ENCODE data around the gene ARL4C. TPM values are rescaled to one million over a fixed set of nuclear protein-coding genes. Genes with fewer than 3 reads are reported as not detected.

ARL4C gene
- total RNA-seq, result 2.7 TPM
- long read RNA-seq, full-length matches to known transcripts, result 7 of 7 reads
- long read RNA-seq, partial matches to known transcripts, result 0 of 7 reads
- long read RNA-seq, other reads (novel, unspliced or antisense), result 0 of 7 reads

- Histone ChIP-seq H3K4me3 (peak within 1 kb of the TSS; percentile 73), H3K36me3 (no peaks in the 10 kb centered on the region), H3K9me3 (replicated peaks) (no peaks in the 10 kb centered on the region), H3K4me1 (peaks cover 35% of the 10 kb centered on the region), H3K27ac (replicated peaks) (peak within 1 kb of the TSS; percentile 79), H3K27me3 (ENCODE audit: low read depth) (peaks cover 7% of the 10 kb centered on the region)
- intact Hi-C loops (cut with micrococcal nuclease), result no loop called here
- DNase-seq, result peak; percentile 64
- no peak for TF ChIP-seq CTCF (IDR thresholded peaks at IDR 0.05; ENCODE audit: borderline replicate concordance)
These were observed at the start of gene ARL4C for GRCh38 chr2:234496835-234497593. Gene ARL4C (minus strand): TSS chr2:234497081. CDS start chr2:234496586, 495 bp downstream.

- H3K27me3 ChIP-seq (ENCODE audit: low read depth), result peaks cover 58% of the 10 kb centered on the region
- H3K27ac ChIP-seq (replicated peaks), result no peak overlapping the region
- DNase-seq, result peak; percentile 33
- no peak overlapping the region for H3K4me3 ChIP-seq
- no peaks in the 10 kb centered on the region for H3K36me3 ChIP-seq
- H3K4me1 ChIP-seq, result peaks cover 5% of the 10 kb centered on the region
- intact Hi-C loops (cut with micrococcal nuclease), result no loop called here
- TF ChIP-seq CTCF (IDR thresholded peaks at IDR 0.05; ENCODE audit: borderline replicate concordance), result peak; percentile 86
- H3K9me3 ChIP-seq (replicated peaks), result no peaks in the 10 kb centered on the region
These were observed 48.1 kb upstream of the ARL4C start for GRCh38 chr2:234544659-234545611.

GRCh38 chr2:234542742-234543141 is 45.9 kb upstream of the ARL4C start:
- intact Hi-C loops (cut with micrococcal nuclease), result no loop called here
- no peak overlapping the region for H3K27ac ChIP-seq (replicated peaks)
- H3K36me3 ChIP-seq, result no peaks in the 10 kb centered on the region
- H3K27me3 ChIP-seq (ENCODE audit: low read depth), result peaks cover 51% of the 10 kb centered on the region
- no peak for TF ChIP-seq CTCF (IDR thresholded peaks at IDR 0.05; ENCODE audit: borderline replicate concordance)
- no peak overlapping the region for H3K4me3 ChIP-seq
- H3K4me1 ChIP-seq, result peaks cover 5% of the 10 kb centered on the region
- DNase-seq, result no peak
- peaks cover 18% of the 10 kb centered on the region for H3K9me3 ChIP-seq (replicated peaks)

DNA sequence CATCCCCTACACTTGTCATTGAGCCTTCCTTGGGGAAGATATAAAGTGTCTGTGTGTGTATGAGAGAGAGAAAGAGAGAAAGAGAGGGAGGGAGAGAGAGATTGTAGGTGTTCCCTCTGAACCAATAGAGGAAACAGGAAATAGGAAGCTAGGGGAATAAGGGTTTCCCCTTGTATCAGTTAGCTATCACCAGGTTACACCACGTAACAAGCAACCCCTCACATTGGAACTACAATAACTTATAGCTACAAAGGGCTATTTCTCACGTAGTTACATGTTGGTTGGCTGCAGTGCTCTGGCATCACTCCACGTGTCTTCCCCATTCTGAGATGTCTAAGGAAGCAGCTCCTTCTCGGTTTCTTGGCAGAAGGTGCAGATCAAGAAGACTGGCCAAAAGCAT is 41.0 kb upstream of the ARL4C start:
- Histone ChIP-seq H3K4me3 (no peak overlapping the region), H3K9me3 (replicated peaks) (peaks cover 24% of the 10 kb centered on the region), H3K4me1 (no peaks in the 10 kb centered on the region), H3K36me3 (no peaks in the 10 kb centered on the region), H3K27me3 (ENCODE audit: low read depth) (peaks cover 56% of the 10 kb centered on the region), H3K27ac (replicated peaks) (no peak overlapping the region)
- no peak for TF ChIP-seq CTCF (IDR thresholded peaks at IDR 0.05; ENCODE audit: borderline replicate concordance)
- intact Hi-C loops (cut with micrococcal nuclease), result no loop called here
- no peak for DNase-seq

DNA sequence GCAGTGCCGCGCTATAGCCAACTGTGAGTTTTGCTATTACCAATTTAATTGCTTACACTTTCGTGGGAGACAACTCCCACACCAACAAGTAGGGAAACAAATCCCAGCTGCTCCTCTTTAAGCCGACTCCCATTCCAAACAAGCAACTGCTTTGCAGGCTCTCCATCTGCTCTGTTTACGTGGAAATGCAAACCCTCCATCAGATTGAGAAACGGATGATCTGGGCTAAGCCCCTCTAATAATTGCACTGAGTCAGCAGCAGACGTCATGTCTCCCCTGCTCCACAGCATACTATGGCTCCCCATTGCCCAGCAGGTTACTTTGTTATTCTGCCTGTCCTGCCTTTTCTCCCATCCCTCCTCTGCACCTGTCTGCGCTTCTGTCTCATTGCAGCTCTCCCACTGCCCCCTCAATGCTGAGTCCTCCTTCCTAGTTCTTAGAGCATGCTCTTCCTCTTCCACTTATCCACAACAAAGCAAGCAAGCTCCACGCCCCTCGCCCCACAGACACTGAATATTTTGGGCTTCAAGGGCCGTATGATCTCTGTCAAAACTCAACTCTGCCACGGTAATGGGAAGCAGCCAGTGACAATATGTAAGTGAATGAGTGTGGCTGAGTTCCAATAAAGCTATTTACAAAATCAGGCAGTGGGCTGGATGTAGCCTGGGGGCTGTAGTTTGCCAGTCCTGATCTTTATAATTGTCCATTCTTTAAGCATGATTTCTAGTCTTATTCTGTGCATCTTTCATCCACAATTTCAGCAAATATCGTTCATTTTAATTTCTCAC is 39.5 kb upstream of the ARL4C start:
- no peaks in the 10 kb centered on the region for H3K4me1 ChIP-seq
- TF ChIP-seq CTCF (IDR thresholded peaks at IDR 0.05; ENCODE audit: borderline replicate concordance), result no peak
- H3K36me3 ChIP-seq, result no peaks in the 10 kb centered on the region
- H3K4me3 ChIP-seq, result no peak overlapping the region
- no peak overlapping the region for H3K27ac ChIP-seq (replicated peaks)
- peaks cover 61% of the 10 kb centered on the region for H3K27me3 ChIP-seq (ENCODE audit: low read depth)
- H3K9me3 ChIP-seq (replicated peaks), result peaks cover 29% of the 10 kb centered on the region
- DNase-seq, result no peak
- intact Hi-C loops (cut with micrococcal nuclease), result no loop called here

Data from left ventricle myocardium inferior (tissue), 1 donor.